Kidney epithelial cell (primary cell): ENCODE data around the gene FOXD4L1. TPM values are rescaled to one million over a fixed set of nuclear protein-coding genes. Genes with fewer than 3 reads are reported as not detected.
"Not testable (repeated sequence)": the region's sequence is repeated elsewhere in the genome, so short reads cannot be mapped to it uniquely, and the experiment has no call there.

Experiments
- DNase-seq: peaks from one replicate; pipeline ENCODE4 v3.0.0-alpha.2; 2010; ENCODE audit warnings: low read depth
- H3K27me3 ChIP-seq: 2 replicates; pipeline ENCODE4 v1.6.0; 2011; ENCODE audit warnings: low read length; ENCODE audit not compliant: control insufficient read depth, insufficient read depth
- H3K36me3 ChIP-seq: 2 replicates; pipeline ENCODE4 v1.5.1; 2011; ENCODE audit warnings: low read length; ENCODE audit not compliant: control insufficient read depth, insufficient read depth
- H3K4me3 ChIP-seq: 2 replicates; pipeline ENCODE4 v1.5.1; 2011; ENCODE audit warnings: low read depth, mild to moderate bottlenecking, control low read depth, low read length
- total RNA-seq: library from RNA; depleted of rRNA; stranded (reverse); fragments of >200 nt; gene quantifications from 2 replicates; pipeline ENCODE4 v1.2.3, GENCODE V29; 2015

Gene FOXD4L1
- total RNA-seq, 1 donor from 2014 or later, result not detected

DNA sequence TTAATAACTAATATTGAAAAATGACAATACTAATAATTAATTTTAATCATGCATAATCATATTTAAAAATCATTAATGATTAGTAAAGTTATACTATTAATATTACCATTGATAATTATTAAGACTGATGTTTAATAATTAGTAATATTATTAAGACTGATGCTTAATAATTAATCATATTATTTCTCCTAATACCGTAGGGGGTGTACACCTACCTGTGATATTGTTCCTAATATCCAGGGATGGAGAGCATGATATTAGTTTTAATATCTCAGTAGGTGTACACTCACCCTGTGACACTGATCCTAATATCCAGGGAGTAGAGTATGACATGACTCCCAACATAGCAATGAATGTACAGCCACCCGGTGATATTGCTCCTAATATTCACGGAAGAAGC is 12.4 kb downstream of the FOXD4L1 start:
- not testable (repeated sequence) for DNase-seq, H3K36me3 ChIP-seq, H3K4me3 ChIP-seq, H3K27me3 ChIP-seq

DNA sequence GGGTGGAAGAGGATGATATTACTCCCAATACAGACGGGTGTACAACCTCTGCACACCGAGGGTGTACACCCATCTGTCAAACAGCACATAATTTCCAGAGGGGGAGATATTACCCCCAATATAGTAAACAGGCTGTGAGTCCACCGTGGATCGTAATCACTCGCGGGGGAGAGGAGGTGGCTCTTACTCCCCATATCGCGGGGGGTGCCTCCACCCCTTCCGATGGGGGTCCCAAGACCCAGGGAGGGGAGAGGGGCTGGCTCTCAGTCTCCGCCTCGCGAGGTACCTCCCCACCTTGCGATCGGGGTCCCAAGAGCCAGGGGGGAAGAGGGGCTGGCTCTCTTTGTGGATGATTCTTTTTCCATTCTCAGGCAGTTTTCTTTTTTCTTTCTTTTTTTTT is 13.4 kb downstream of the FOXD4L1 start:
- not testable (repeated sequence) for H3K4me3 ChIP-seq, H3K27me3 ChIP-seq, H3K36me3 ChIP-seq, DNase-seq

DNA sequence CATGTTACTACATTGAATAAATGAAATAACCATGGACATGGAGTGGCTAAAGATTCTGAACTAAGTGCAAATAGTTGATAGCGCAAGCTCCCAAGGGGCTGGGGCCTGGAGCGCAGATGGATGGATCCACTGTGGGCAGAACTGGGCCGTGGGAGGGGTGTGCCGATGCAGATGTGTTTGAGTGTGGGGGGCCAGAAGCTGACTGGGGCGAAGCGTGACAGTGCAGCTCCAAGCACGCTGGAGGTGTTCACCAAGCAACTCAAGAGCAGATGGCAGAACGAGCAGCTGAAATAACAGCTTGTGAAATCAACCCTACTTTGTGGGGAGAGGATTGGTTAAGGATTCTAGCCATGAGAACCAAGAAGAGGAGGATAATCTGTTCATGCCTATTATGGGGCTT is 17.0 kb downstream of the FOXD4L1 start:
- DNase-seq, H3K27me3 ChIP-seq, H3K36me3 ChIP-seq, H3K4me3 ChIP-seq: not testable (repeated sequence)

DNA sequence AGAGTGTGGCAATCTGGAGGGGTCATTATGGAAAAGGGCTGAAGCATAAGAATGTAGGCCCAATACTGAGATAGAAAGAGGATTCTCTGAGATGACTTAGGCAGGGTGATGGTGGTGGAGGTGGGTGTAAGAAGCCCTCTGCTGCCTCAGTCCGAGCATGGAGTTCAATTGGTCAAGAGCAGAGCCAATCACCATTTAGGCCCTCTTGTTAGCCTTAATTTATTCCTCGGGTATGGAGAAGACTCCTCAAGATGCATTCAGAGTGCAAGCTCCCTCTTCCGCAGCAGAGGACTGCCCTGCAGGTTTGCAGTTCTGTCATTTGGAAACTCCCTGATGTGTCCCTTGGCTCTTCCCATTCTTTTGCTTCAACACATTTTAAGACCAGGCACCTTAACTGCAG is 17.5 kb downstream of the FOXD4L1 start:
- not testable (repeated sequence) for H3K4me3 ChIP-seq, DNase-seq, H3K36me3 ChIP-seq, H3K27me3 ChIP-seq

DNA sequence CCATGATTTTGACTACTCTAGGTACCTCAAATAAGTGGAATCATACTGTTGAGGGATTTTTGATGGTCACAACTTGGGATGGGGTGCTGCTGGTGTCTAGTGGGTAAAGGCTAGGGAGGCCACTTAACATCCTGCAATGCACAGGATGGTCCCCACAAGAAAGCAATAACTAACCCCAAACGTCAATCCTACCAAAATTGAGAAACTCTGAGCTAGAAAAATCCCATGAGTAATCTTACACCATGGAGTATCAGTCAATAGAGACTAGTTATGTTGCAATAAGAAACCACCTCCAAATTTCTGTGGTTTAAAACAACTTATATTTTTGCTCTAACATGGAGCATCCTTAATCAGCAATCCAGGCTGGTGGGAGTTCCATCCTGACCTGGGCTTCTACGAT is 18.6 kb downstream of the FOXD4L1 start:
- H3K27me3 ChIP-seq, H3K4me3 ChIP-seq, H3K36me3 ChIP-seq, DNase-seq: not testable (repeated sequence)

DNA sequence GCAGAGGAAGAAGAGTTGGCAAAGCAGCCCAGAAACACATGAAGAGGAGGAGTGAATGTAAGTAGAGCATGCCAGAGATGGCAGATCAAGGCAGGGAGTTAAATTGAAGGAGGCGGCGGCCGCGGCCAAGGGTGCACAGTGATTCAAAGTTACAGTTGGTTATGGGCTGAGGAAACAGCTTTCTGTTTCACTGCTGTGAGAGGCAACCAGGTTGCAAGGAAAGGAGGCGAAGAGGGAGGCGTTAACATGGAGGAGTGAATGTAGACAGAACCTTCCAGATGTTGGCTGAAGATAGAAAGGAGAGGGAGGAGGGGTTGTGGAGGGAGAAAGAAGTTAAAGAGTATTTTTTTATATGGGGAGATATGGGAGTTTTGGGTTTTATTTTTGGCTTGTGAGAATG is 22.4 kb downstream of the FOXD4L1 start:
- not testable (repeated sequence) for H3K36me3 ChIP-seq, DNase-seq, H3K4me3 ChIP-seq, H3K27me3 ChIP-seq

DNA sequence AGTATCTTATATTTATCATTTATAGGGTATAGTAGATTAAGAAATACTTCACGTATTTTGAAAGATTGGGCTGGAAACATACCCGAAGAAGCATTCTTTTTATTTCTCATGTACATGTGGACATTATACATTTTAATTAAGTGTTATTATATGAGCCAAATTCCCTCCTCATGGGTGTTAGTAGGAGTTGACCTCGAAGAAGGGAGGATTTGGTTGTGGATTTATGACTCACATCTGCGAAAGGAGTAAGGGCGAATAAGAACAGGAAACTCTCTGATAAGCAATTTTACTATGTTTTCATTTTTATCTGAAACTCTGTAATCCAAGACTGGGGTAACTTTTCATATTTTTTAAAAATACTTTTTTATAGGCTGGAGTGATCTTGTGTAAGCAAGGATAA is 23.0 kb downstream of the FOXD4L1 start:
- not testable (repeated sequence) for H3K4me3 ChIP-seq, H3K27me3 ChIP-seq, DNase-seq, H3K36me3 ChIP-seq

DNA sequence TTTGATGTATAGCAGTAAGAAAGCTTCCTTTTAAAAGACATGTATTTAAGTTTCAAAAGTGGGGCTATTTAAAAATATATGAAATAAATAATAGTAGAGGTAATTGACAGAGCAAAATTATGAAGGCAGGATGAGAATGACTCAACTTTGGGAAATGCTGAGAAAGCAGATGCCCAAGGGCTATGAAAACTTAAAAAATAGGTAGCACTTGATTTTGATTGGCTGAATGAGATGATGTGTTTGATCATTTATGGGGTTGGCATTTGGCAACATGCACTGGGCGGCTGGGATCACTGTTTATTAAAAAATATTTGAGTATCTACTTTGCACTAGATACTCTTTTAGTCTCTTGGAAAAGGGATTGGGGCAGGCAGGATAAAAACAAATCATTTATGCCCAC is 26.5 kb downstream of the FOXD4L1 start:
- DNase-seq, H3K36me3 ChIP-seq, H3K4me3 ChIP-seq, H3K27me3 ChIP-seq: not testable (repeated sequence)

DNA sequence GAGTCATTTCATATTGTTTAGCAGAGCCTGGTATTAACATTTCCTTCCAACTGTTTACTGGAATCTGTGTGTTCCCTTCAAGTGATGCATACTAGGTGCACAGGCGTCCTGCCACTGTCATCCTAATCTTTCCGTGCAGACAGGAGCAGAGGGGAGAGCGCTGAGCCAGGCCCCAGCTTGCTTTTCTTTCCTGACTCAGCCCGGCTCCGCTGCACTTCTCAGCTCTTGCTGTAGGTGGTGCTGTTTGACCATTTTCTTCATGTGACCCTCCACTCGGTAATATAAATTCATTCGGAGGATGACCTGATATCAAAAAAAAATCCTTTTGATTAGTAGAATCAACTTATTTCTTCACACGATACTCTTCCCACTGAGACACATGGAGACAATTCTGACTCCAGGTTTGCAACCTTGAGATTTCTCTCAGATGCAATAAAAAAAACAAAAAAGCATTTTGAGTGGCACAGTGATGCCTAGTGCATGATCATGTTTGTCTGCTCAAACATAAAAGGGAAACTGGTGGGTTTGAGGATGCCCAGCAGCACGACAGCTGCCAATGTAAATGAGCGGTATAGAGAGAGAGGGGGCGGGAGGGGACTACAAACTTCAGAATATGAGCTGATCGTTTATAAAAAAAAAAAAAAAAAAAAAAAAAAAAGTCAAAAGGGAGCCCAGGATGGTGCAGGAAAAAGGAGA is 29.0 kb downstream of the FOXD4L1 start:
- H3K4me3 ChIP-seq, H3K27me3 ChIP-seq, H3K36me3 ChIP-seq, DNase-seq: not testable (repeated sequence)

DNA sequence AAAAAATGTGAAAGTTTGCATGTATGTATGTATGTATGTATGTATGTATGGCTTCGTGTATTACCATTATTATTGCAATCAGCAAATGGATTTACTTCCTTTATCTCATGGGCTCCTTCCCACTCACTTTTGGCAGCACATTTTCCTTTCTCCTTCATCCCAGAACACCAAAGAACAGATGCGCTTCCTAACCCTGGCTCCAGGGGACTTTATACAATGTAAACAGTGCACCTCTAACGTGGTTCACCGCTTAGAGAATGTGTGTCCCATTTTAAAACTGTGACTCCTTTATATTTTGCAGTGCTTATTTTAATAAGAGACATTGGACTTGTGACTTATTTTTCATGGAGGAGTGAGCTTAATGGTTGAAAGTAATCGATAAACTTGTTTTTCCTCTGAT is 29.7 kb downstream of the FOXD4L1 start:
- H3K27me3 ChIP-seq, DNase-seq, H3K4me3 ChIP-seq, H3K36me3 ChIP-seq: not testable (repeated sequence)

DNA sequence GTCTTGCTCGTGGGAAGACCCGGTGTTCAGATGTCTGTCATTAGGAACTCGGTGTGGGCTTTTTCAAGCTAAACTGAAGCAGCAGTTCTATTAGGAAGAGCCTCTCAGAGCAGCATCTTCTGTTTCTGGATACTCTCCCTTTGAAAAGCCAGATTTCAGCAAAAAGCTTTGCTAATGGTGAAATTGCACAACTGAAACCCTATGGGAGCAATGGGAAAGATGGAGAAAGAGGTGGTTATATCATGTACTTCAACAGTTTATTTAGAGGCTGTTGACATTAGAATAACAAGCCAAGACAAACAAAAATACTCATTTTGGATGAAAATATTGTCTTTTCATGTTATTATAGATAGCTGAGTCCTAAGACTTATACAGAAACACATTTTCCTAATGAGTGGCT is 30.4 kb downstream of the FOXD4L1 start:
- not testable (repeated sequence) for H3K36me3 ChIP-seq, DNase-seq, H3K27me3 ChIP-seq, H3K4me3 ChIP-seq

DNA sequence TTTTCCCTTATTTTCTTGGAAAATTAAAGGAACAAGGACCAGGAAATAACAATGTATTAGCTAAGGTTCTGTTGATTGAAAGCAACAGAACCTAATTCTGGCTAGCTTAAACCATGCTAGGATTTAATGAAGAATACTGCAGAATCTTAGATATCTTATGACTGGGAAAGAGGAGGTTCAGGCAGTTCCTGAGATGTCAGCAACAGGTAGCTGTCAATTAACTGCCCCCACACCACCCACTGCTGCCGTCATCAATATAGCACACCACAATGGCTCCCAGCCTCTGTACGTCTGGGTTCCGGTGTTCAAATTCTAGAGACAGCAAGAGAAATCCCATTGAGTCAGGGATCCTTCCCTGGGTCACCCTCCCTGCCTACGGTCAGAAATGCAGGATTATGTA is 34.5 kb downstream of the FOXD4L1 start:
- not testable (repeated sequence) for H3K4me3 ChIP-seq, DNase-seq, H3K36me3 ChIP-seq, H3K27me3 ChIP-seq

DNA sequence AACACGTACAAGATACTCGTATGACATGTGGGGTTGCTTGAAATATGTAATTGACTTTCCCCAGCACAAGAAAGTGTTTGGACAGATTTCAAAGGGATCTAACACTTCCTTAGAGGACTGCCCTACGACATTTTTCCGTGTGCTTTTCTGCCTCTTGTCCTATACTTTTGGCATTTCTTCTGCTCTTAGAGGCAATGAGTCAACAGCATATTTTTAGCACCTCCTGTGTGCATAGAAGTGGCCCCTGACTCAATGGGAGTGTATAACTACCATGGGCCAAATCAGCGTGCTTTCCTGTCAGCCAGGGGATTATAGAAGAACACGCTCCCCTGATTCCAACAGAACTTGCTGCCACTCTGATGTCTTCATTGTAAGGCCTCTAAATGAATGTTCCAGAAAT is 38.1 kb downstream of the FOXD4L1 start:
- H3K27me3 ChIP-seq, H3K36me3 ChIP-seq, DNase-seq, H3K4me3 ChIP-seq: not testable (repeated sequence)

DNA sequence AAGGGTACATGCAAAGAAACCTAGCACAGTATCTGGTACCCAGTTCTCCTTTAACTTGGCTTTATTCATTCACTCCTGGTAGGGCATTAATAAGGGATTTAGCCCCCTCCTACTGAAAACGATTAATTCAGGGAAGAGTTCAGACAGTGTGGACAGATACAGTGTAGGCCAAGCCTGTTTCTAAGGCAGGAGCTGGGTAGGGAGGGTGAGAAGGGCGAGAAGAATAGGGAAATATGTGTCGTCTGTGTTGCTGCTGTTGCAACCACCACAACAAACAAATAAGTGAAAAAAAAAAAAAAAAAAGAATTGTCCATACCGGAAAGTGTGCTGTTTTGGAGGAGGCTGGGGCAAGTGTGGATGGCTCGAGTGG is 42.4 kb downstream of the FOXD4L1 start:
- not testable (repeated sequence) for H3K27me3 ChIP-seq, H3K36me3 ChIP-seq, H3K4me3 ChIP-seq, DNase-seq

DNA sequence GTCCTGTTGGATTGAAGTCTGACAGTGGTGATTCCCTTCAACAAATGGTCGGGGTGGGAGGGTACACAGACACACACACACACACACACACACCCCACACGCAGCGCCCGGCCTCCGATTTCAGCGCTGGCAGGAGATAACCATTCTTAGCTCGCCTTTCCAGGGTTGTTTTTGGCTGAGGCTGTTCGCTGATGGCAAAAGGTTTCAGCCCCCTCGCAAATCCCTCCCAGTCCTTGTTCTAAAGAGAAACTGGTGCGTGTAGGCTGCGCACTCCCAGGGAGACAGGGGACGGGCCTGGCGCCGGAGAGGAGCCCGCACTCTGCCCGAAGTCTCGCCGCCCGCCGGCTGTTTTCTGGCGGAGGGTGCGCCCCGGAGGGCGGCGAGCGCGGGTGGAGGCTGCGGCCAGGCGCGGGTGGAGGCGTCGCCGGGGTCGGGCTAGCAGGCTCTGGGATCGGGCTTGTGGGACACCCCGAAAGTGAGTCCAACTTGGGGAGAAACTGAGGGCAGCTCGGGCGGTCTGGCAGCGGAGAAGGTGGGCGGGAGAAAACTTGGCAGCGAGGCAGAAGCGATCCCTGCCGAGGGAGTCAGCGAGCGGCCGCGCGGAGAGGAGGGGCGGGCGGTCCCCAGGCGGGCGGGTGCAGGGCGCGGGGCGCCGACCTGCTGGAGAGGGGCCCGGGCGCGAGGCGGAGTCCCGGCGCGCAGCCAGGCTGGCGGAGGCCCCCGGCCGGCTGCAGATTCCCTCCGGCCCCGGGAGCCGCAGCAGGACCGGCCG is 42.9 kb downstream of the FOXD4L1 start:
- H3K4me3 ChIP-seq, result peak overlapping the region; percentile 44
- not testable (repeated sequence) for H3K27me3 ChIP-seq, H3K36me3 ChIP-seq, DNase-seq
